ENCODE results near the gene ID4. TPM values are rescaled to one million over a fixed set of nuclear protein-coding genes. Genes with fewer than 3 reads are reported as not detected.
"Not testable (repeated sequence)": the region's sequence is repeated elsewhere in the genome, so short reads cannot be mapped to it uniquely, and the experiment has no call there.

ID4 gene
- total and polyA plus RNA-seq, 12 donors = 1.2 to 9.6 (median 3.1) TPM

DNA sequence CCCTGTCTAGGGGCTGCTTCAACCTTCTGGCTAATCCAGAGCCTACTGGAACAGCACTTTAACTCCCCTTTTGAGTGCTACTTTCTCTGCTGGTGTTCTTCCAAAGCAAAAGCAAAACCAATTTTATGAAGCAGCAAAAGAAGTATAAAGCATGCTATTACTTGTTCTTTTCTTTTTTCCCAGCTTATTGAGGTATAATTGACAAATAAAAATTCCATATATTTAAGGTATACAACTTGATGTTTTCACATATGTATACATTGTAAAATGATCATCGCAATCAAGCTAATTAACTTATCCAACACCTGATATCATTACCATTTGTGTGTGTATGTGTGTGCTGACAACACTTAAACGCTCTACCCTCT is 14.9 kb downstream of the ID4 start:
- intact Hi-C loops (cut with DNase I) = loop anchor here in 8 of 10 donors (5.0 to 10.0 kb wide), 6 partner anchors 825 to 1257 kb away; no protein-coding TSS in a partner anchor
- peaks cover 0 to 10% (median 4%) of the 10 kb centered on the region in 9 donors for H3K4me1 ChIP-seq
- H3K27me3 ChIP-seq = no peaks in the 10 kb centered on the region
- no peak for DNase-seq
- TF ChIP-seq, protein P1, sequence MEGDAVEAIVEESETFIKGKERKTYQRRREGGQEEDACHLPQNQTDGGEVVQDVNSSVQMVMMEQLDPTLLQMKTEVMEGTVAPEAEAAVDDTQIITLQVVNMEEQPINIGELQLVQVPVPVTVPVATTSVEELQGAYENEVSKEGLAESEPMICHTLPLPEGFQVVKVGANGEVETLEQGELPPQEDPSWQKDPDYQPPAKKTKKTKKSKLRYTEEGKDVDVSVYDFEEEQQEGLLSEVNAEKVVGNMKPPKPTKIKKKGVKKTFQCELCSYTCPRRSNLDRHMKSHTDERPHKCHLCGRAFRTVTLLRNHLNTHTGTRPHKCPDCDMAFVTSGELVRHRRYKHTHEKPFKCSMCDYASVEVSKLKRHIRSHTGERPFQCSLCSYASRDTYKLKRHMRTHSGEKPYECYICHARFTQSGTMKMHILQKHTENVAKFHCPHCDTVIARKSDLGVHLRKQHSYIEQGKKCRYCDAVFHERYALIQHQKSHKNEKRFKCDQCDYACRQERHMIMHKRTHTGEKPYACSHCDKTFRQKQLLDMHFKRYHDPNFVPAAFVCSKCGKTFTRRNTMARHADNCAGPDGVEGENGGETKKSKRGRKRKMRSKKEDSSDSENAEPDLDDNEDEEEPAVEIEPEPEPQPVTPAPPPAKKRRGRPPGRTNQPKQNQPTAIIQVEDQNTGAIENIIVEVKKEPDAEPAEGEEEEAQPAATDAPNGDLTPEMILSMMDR (IDR thresholded peaks at IDR 0.05) = peak in 1 of 9 donors; percentile 12
- WGBS, 2 donors = 71 to 84% methylated on average over 2 of the region's 2 CpGs
- no peaks in the 10 kb centered on the region for H3K9me3 ChIP-seq
- ATAC-seq = no peak
- no peak overlapping the region for H3K27ac ChIP-seq
- H3K4me3 ChIP-seq = no peak overlapping the region
- no peaks in the 10 kb centered on the region for H3K36me3 ChIP-seq

DNA sequence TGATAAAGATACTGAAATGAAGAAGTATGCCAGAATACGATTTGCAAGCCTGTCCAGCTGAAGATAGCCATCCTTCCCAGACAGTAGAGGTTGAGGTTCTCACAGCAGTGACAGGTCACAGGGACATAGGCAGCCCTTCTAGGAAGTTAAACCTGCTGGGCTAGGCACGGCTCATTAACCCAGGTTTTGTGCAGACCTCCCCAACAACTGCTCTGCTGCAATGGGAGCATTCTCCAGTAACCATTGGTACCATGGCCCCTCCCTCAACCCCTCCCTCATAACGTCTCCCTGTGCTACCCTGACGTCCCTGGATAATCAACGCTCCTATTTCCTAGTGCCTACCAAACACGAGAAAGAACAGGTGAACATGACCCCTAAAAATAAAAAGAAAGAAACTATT is 15.8 kb downstream of the ID4 start:
- ATAC-seq (no peak), DNase-seq (no peak)
- H3K36me3 ChIP-seq = no peaks in the 10 kb centered on the region
- no peak overlapping the region for H3K4me3 ChIP-seq
- TF ChIP-seq, protein P1 (IDR thresholded peaks at IDR 0.05) = no peak
- no peaks in the 10 kb centered on the region for H3K9me3 ChIP-seq
- H3K4me1 ChIP-seq = peaks cover 0 to 10% (median 4%) of the 10 kb centered on the region in 9 donors
- intact Hi-C loops (cut with DNase I) = loop anchor here in 8 of 10 donors (5.0 to 10.0 kb wide), 6 partner anchors 826 to 1258 kb away; no protein-coding TSS in a partner anchor
- H3K27ac ChIP-seq = no peak overlapping the region
- H3K27me3 ChIP-seq = no peaks in the 10 kb centered on the region
- WGBS, 2 donors = 73 to 77% methylated on average over 6 of the region's 6 CpGs

DNA sequence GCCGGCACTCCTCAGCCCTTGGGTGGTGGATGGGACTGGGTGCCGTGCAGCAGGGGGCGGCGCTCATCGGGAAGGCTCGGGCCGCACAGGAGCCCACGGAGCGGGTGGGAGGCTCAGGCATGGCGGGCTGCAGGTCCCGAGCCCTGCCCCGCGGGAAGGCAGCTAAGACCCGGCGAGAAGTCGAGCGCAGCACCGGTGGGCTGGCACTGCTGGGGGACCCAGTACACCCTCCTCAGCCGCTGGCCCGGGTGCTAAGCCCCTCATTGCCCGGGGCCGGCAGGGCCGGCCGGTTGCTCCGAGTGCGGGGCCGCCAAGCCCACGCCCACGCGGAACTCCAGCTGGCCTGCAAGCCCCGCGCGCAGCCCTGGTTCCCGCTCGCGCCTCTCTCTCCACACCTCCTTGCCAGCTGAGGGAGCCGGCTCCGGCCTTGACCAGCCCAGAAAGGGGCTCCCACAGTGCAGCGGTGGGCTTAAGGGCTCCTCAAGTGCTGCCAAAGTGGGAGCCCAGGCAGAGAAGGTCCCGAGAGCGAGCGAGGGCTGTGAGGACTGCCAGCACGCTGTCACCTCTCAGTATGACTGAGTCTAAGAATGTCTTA is 17.3 kb downstream of the ID4 start:
- not testable (repeated sequence) for ATAC-seq, H3K27ac ChIP-seq, H3K36me3 ChIP-seq, H3K27me3 ChIP-seq, DNase-seq, H3K4me3 ChIP-seq, H3K9me3 ChIP-seq
- 95 to 96% methylated on average over 33 to 43 of the region's 43 CpGs for WGBS, 2 donors
- intact Hi-C loops (cut with DNase I) = loop anchor here in 8 of 10 donors (5.0 to 10.0 kb wide), 6 partner anchors 827 to 1260 kb away; no protein-coding TSS in a partner anchor
- H3K4me1 ChIP-seq = peaks cover 0 to 10% (median 4%) of the 10 kb centered on the region in 9 donors

GRCh38 chr6:19855536-19855935 is 18.4 kb downstream of the ID4 start:
- peaks cover 0 to 10% (median 4%) of the 10 kb centered on the region in 9 donors for H3K4me1 ChIP-seq
- no peaks in the 10 kb centered on the region for H3K36me3 ChIP-seq
- TF ChIP-seq, protein P1 (IDR thresholded peaks at IDR 0.05) = no peak
- H3K9me3 ChIP-seq = no peaks in the 10 kb centered on the region
- H3K27me3 ChIP-seq = peaks cover 0 to 16% (median 0%) of the 10 kb centered on the region in 7 donors
- ATAC-seq = no peak
- intact Hi-C loops (cut with DNase I) = loop anchor here in 7 of 10 donors (10.0 kb wide), 4 partner anchors 831 to 1261 kb away; no protein-coding TSS in a partner anchor
- 86 to 90% methylated on average over 8 of the region's 8 CpGs for WGBS, 2 donors
- H3K27ac ChIP-seq = no peak overlapping the region
- H3K4me3 ChIP-seq = no peak overlapping the region
- no peak for DNase-seq

DNA sequence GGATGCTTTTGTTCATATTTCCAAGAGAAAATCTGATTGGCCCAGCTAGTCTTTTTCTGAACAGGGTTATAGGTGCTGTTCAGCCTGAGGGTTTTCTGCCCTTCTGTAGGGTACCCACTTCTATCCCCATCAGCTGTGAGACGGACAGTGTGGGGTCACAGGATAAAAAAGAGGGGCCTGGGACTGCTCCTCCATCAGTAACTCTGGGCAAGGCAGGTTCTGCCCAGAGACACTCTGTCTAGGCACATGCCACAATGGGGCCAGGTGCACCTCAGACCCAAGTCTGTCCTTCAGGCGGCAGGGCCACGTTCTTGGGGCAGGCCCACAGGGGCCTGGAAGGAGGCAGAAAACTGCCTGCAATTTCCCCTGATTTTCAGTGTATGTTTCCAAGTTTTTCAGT is 20.0 kb downstream of the ID4 start:
- Histone ChIP-seq H3K4me3 (no peak overlapping the region), H3K4me1 (no peaks in the 10 kb centered on the region), H3K36me3 (no peaks in the 10 kb centered on the region), H3K27me3 (peaks cover 0 to 25% (median 3%) of the 10 kb centered on the region in 7 donors), H3K9me3 (no peaks in the 10 kb centered on the region), H3K27ac (no peak overlapping the region)
- 94 to 95% methylated on average over 3 of the region's 3 CpGs for WGBS, 2 donors
- no peak for DNase-seq
- no peak for ATAC-seq
- TF ChIP-seq, protein P1 (IDR thresholded peaks at IDR 0.05) = no peak
- intact Hi-C loops (cut with DNase I) = loop anchor here in 7 of 10 donors (10.0 kb wide), 4 partner anchors 832 to 1262 kb away; no protein-coding TSS in a partner anchor
